Stimulated activated CD4-positive, alpha-beta T cell treated with anti-CD3 and anti-CD28 coated beads, Interleukin-15, amount 100 ng/mL, for 1 hour (primary cell): Measurements from ENCODE around the gene ENHO.
"Not testable (repeated sequence)": the region's sequence is repeated elsewhere in the genome, so short reads cannot be mapped to it uniquely, and the experiment has no call there.

Experiments used
- DNase-seq, 2 donors: peaks; one replicate each; pipeline ENCODE4 v3.0.0-alpha.2; 2020; ENCODE audit warnings: low read depth in 1 of 2, low spot score in 1 of 2

ENHO gene

DNA sequence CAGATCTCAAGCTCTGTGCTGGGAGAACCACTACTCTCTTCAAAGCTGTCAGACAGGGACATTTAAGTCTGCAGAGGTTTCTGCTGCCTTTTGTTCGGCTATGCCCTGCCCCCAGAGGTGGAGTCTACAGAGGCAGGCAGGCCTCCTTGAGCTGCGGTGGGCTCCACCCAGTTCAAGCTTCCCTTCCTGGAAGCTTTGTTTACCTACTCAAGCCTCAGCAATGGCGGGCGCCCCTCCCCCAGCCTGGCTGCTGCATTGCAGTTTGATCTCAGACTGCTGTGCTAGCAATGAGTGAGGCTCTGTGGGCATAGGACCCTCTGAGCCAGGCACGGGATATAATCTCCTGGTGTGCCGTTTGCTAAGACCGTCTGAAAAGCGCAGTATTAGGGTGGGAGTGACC lies 9.3 kb upstream of the ENHO start:
- DNase-seq: not testable (repeated sequence)

DNA sequence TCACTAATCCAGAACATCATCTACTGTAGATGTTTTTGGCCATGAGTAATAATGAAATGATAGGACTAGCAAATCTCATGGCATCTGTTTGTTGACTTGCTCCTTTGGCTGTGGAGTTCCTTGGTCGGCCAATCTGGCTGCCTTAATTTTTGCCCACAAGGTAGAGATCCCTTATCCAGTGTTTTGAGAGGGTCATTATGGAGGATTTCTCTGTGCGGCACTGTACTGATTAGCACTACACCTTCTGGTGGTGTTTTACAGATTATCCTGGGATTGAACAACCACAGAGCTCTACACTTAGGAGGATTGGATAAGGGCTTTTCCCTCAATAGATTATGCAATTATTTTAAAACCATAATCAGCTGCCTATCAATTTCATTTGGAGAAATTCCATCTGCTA lies 3.2 kb upstream of the ENHO start:
- no peak for DNase-seq

DNA sequence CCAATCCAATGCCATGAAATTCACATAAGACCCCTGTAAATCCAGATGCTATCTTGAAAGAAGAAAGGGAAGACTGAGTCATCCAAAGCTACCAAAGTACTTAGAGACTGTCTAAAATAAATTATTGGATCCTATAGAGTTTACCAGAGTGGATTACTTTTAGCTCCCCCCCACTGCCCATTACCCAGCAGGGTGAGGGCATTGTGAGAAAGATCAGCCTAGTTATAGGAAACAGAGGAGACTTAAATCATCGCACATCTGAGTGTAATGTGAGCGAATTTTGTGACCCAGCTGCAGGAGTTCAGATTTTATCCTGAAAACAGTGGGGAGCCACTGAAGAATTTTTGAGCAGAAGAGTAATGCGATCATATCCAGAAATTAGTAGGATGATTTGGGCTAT lies 1.6 kb upstream of the ENHO start:
- no peak for DNase-seq

DNA sequence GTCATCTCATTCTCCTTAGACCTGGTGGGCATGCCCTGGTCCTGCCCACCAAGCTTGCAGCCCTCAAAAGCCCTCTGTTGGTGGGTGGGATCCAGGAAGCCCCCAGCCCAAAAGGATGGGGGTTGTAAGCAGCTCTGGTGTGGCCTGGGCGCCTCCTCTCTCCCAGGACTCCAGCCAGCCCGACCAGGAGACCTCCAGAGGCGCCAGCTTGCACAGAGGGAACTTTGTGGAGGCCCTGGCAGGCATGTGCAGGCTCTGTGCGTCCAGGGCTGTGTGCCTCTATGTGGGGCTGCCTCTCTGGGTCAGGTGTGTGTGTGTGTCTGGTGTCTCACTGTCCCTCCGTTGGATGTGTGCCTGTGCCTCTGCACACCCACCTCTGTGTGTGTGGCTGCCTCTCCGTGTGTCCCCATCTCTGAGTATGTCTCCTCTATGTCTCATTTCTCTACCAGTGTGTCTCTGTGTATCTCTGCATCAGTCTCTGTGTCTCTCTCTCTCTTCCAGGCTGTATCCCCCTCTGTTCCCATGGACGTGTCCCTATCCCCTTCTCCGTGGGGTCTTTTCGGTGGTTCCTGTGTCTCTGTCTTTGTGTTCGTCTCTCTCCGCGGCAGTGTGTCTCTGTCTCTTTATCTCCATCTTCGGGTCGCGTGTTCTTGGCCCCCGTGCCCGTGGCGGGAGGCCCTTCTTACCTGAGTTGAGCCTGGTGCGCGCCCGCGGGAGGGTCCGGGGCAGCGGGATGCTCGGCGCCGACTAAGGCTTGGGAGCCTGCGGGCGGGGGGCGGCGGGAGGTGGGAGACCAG lies 501 bp downstream of the ENHO start:
- DNase-seq: no peak

DNA sequence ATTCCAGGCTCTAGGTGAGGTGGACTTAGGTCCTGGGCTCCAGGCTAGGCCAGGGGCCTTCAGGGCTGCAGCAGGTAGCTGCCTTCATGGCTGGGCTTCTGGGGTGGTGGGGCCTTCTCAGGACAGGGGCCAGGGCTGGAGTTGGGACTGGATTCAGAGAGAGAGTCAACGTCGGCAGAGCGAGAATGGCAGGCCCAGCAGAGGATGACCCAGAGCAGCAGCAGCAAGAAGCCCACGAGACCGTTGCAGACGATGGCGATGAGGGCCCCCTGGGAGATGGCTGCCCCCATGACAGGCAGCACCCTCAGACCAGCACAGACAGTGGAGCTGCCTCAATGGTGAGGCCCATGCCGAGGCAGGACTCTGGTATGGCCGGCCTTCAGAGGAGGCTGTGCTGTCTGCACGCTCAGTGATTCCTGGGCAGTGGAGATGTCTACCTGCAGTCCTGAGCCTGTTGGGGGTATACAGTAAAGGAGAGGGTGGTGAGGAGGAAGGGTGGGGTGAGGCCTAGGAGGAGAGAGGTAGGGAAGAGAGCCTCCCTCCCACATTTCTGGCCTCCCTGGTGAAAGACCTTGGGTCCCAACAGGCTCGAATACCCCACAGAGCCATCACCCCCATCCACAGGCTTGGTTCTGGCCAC lies 1.3 kb downstream of the ENHO start:
- DNase-seq: no peak

DNA sequence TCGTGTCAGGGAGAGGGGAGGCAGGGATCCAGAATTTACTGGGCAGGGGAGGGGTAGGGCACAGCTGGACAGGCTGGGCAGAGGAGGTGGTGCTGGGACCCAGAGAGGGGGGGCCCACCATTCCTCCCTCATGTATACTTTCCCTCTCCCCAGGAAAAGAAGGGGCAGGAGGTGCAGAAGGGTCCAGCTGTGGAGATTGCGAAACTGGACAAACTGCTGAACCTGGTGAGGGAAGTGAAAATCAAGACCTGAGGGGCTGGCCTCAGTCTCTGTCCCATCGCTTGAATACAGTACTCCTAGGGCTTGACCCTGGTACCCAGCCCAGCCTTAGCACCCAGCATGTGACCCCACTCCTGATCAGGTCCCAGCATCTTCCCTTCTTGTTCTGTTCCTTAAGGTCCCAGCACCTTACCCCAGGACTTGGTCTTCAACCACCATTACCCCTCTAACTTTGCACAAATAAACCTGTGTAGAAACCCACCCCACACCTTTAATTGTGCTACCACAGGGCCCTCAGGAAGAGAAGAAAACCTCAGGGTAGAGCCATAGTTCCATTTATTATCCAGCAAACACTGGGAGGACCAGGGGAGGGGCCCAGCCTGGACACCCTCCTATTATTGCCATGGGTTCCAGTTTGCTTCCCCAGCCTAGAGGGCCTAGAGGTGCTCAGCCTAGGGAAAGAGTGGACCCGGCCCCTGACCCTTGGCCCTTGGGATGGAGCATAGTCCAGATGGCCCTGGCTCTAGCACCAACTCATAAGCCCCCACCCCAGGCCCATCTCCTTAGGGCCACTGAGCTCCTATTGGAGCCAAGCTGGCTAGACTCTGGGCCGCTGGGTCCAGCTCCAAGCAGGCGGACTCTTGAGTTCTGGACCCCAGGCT lies 2.0 kb downstream of the ENHO start:
- no peak for DNase-seq

DNA sequence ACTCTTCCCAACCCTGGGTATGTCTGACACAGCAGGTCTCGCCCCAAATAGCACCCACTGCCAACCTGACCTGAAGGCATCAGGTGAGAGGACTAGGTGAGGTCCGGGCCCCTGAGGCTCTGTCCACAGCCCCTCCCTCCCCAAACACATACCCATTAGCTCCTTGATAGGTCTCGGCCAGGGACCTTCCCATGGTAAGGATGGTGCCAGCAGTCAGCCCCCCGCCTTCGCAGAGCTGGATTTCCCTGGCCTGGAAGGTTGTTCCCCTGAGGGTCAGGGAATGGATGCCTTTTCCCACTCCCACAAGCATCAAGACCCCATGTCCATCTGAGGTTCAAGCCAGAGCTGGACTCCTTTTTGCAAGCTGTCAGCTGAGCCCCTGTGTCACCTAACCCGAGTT lies 2.7 kb downstream of the ENHO start:
- no peak for DNase-seq

DNA sequence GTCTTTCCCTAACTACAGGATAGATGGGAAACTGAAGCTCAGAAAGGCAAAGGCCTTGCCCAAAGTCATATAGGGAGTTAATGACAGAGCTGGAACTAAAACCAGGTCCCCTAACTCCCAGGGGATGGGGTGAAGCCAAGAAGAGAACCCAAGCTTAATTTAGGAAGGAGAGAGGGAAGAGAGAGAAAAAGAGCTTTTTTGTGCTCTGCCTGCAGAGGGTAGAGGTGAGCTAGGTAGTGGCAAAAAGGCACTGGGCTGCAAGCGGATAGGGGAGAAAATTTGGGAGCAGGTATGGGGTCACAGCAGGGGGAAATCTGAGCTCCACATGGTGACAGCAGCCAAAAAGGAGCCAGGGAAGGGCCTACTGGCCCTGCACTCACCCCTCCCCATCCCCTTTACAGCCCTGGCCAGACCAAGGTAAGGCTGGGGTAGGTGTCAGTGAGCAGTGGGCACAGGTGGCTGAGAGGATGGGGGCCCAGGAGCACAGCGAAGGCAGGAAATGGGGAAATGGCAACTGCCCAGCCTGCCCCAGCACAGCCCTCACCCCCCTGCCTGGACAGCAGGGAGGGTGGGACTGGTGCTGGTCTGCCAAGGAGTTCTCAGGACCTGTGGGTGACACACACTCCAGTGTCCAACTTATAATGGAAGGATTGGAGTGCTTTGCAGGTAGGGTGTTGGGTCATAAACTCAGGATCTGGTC lies 3.3 kb downstream of the ENHO start:
- DNase-seq: no peak

DNA sequence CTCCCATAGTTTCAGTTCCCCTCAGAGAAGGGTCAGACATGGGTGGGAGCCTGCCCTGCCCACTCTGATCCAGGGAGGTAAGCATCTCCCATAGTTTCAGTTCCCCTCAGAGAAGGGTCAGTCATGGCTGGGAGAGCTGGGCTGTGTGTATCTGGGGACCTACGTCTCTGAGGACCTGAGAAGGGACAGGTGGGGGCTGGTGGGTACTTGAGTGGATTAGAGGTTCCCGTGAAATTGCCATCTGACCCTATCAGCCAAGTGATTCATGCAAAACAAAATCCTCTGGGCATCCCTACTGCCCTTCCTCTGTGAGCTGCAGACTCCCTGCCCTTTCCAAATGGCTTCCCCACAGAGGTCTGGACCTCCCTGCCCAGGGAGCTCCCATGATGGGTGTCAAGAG lies 3.9 kb downstream of the ENHO start:
- no peak for DNase-seq

DNA sequence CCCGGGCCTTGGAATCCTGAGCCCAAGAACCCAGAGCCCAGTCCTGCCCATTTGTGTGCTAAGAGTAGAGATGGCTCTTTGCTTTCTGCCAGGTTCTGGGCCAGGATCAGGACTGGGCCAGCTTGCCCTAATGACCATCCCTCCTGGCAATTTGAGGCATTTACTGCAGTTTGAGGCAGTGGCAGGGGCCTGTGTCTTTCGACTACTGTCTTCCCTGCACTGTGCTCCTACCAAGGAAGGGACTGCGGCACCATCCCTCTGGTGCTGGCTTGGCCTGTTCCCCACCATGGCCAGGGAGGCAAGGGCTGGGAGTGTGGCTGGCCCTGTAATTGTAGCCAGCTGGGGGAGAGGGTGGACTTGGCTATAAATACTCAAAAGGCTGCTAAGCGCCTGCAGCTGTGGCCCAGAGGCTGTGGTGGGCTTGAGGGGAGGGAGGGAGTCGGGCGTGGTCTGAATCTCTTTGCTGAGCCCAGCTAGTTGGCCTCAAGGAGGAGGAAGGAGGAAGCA lies 4.6 kb downstream of the ENHO start:
- no peak for DNase-seq

DNA sequence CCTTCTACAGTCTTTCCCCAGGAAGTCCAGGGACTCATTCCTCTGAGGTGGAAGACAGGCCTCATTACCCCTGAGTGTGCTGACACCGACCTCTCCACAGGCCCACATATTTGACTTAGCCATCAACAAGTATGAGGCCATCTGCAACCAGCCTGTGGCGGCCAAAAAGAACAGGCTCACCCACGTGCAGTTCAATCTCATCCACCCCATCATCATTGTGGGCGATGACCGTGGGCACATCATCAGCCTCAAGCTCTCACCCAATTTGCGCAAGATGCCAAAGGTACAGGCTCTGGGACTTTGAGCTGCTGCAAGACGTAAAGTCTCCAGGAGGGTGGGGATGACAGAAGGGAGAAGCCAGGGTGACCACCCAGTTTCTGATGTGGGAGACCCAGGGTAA lies 5.6 kb downstream of the ENHO start:
- no peak for DNase-seq

DNA sequence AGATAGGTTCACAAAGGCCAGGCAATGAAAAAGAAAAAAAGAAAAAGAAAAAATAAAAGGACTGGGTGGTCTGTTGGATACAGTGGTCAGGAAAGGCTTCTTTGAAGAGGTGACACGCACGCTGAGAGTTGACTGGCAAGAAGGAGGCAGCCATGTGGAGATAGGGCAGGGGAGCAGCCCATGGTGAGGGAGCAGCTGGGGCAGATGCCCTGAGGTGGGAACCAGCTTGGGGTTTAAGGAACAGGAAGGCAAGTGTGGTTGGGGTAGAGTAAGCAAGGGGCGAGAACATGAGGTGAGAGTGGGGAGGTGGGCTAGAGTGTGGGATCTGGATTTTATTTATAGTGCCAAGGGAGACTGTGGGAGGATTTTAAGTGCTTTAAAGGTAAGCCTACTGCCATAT lies 6.8 kb downstream of the ENHO start:
- DNase-seq: no peak

DNA sequence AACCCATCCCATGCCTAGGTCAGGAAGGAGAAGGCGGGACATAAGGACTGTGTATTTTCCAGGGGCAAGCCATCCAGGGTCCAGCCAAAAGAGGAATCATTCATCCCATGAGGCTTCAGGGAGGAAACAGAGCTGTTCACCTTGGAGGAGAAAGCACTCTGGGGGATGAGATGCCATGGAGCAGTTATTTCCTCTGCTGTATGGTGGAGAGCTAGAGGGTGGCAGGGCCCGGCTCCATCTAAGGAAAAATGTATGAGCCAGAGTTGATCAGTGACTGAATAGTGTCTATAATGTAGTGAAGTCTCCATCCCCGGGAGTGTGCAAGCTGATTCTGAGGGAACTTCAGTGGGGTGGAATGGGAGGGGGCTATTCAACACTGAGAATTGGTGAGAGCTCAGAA lies 8.0 kb downstream of the ENHO start:
- DNase-seq: no peak

DNA sequence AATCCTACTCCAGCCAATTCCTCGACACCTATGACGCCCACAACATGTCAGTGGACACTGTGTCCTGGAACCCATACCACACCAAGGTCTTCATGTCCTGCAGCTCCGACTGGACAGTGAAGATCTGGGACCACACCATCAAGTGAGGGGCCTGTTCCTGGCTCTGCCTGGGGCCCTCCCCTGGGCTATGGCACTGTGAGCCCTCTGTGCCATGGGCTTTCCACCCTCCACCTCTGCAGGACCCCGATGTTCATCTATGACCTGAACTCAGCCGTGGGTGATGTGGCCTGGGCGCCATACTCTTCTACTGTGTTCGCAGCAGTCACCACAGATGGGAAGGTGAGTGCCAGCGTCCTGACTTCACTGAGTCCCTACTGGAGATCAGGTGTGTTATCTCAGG lies 8.4 kb downstream of the ENHO start:
- no peak for DNase-seq

DNA sequence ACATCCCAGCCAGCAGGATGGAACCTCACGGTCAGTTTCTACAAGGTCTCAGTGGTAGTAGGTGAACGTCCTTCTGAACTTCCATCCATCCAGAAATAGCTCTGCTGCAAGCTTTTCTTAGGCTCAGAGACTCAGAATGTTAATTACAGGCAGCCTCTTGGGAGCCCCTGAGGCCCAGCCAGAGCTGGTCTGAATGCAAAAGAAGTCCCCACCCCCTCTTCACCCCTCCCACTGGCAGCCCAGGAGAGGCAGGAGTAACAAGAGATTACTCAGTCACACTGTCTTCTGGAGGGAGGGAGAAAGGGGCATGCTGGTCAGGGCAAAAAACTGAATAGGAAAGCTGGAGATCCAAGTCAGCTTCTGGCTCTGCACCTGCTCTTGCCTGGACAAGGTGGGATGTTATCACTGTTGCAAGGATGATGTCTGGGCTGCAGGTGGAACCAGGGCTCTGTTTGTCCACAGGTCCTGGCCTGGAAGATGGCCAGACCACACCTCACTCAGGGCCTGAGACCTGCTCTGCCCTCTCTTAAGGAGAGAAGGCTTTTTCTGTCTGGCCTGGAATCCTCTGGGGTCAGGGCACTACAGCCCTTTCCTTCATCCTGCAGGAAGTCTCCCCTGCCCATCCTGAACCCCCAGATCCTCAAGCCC lies 9.1 kb downstream of the ENHO start:
- DNase-seq: no peak

DNA sequence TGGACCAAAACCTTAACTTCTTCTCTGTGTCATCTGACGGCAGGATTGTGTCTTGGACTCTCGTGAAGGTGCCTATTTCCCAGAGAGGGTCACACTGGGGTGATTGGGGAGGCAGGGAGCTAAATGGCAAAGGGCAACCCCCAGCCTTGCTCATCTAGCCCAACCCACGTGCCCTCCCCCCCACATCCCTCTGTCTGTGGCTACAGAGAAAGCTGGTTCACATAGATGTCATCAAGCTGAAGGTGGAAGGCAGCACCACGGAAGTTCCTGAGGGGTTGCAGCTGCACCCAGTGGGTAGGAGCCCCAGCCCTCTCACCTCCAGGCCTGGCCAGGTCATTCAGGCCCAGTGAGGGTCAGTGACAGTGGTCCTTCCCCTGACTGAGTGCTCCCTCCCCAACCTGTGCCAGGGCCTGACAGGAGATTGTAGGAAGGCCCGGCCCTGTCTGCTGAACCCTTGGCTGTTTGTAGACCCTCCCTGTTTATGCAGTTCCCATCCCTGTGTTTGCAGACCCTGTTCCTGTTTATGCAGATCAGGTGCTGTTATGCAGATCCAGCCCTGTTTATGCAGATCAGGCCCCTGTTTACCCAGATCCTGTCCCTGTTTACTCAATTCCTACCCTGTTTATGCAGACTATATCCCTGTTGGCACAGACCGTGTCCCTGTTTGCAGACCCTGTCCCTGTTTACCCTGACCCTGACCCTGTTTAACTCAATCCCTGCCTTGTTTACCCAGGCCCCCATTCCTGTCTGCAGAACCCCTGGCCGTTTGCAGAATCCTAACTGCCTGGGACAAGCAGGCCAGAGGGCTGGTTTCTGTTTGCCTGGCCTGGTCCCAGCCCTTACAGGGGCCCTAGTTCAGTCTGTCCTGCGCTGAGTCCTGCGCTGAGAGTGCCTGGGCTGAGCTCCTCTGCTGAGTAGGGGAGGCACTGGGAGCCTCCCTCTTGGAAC lies 10.4 kb downstream of the ENHO start:
- DNase-seq: no peak

DNA sequence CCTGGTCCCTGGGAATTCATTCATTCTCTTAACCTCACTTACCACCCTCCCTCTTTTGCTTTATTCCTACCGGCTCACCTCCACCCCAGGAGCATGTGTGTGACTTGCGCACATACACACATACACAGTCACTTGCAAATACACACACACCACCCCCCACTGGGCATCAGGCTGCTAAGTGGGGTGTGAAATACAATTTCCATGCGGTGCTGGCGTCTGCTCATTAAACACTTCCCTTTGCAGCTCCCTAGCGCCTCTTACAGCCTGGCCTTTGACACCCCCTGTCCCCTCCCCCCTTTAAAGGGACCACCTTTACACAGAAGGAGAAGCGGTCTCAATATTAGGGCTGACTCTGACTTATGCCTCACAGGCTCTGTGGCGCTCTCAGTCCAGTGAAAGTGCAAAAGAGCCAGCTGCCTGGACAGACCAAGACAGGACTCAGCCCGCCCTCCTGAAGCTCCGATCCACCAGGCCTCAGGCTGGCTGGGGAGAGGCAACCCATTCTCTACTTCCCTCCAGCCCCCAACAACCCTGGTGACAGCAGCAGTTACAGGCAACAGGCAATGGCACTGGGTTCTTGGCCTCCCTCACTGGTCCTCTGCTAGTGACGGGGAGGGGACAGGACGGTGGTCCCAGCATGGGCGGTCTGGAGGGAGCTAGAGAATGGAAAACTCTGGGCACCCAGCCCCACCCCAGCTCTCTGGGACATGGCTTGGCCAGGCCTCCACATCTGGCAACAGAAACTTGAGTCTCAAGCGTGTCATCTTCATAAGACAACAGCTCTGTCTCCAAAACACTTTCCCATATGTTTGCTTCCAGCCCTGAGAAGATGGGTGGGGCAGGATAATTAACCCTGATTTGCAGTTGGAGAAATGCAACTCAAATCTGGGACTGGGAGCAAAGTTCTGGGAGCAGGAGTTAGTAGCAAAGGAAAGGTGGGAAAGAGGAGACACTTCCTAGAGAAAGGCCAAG lies 12.0 kb downstream of the ENHO start:
- DNase-seq: no peak

DNA sequence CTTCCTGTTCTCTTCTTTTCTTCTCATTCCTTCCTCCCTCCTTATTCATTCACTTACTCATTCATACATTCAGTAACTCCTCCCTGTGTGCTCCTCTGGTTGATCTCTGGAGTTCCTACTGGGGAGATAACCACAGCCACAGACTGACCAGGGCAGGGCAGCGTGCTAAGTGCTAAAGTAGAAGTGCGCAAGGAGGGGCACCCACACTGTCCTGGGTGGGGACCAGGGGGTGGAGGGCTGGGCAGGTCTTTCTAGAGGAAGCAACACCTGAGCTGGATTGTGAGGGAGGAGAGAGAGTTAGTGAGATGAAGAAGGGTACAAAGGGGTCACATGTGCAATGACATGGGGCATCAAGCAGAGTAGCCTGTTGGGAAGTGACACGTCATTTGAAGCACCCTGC lies 13.8 kb downstream of the ENHO start:
- DNase-seq: no peak
